Measurements from ENCODE around the gene RPH3AL. TPM values are rescaled to one million over a fixed set of nuclear protein-coding genes. Genes with fewer than 3 reads are reported as not detected.
A peak's percentile ranks its signal among the peaks of the same experiment; 100 is the strongest.

Gene RPH3AL
- total RNA-seq, 1 experiment from 2014 or later = 3.0 TPM

- Histone ChIP-seq H2BK120ac (ENCODE audit: low read depth, low read length, poor library complexity, severe bottlenecking) (no peak overlapping the region), H3K79me1 (ENCODE audit: insufficient read depth, low read depth, low read length, poor library complexity, severe bottlenecking) (no peaks in the 10 kb centered on the region), H3K18ac (ENCODE audit: insufficient read length, low read depth, low read length) (no peak overlapping the region), H2AFZ (ENCODE audit: low read length) (no peak overlapping the region), H3K14ac (ENCODE audit: insufficient read depth, low read length) (no peak overlapping the region), H3K23ac (ENCODE audit: insufficient read length, low read depth, low read length) (no peak overlapping the region), H3K4me1 (ENCODE audit: insufficient read depth, low read length) (no peaks in the 10 kb centered on the region), H2BK5ac (ENCODE audit: insufficient read length, low read length) (no peak overlapping the region), H3K4me2 (ENCODE audit: insufficient read depth, insufficient read length, low read length) (no peak overlapping the region), H3K27me3 (ENCODE audit: insufficient read depth, low read length) (no peaks in the 10 kb centered on the region), H2BK20ac (ENCODE audit: low read depth, low read length, poor library complexity, severe bottlenecking) (no peak overlapping the region), H3T11ph (ENCODE audit: low read length) (no peak overlapping the region), H3K27ac (ENCODE audit: insufficient read length, low read depth, low read length) (no peak overlapping the region), H2AK5ac (ENCODE audit: insufficient read length, low read length) (no peak overlapping the region), H3K79me2 (ENCODE audit: insufficient read depth, low read length) (no peaks in the 10 kb centered on the region), H3K4ac (ENCODE audit: low read depth, low read length) (no peak overlapping the region), H3K23me2 (ENCODE audit: insufficient read length, low read depth, low read length, poor library complexity, severe bottlenecking) (no peaks in the 10 kb centered on the region), H2BK15ac (ENCODE audit: low read depth, low read length) (no peak overlapping the region), H3K56ac (ENCODE audit: insufficient read length, low read depth, low read length) (no peak overlapping the region), H2BK12ac (ENCODE audit: insufficient read length, low read depth, low read length) (no peak overlapping the region), H4K20me1 (ENCODE audit: control insufficient read depth, insufficient read depth, insufficient read length) (no peaks in the 10 kb centered on the region), H4K8ac (replicated peaks; ENCODE audit: insufficient read length, low read depth, low read length) (no peak overlapping the region), H4K5ac (ENCODE audit: insufficient read length, low read depth, low read length) (no peak overlapping the region), H3K9ac (ENCODE audit: extremely low read depth, insufficient read length, low read length) (no peak overlapping the region), H4K91ac (ENCODE audit: insufficient read length, low read depth, low read length) (no peak overlapping the region), H3K9me3 (ENCODE audit: control insufficient read depth, low read depth, low read length) (no peaks in the 10 kb centered on the region)
- Mint-ChIP-seq H3K27me3 (ENCODE audit: low read depth) (peaks cover 4% of the 10 kb centered on the region), H3K9me3 (no peaks in the 10 kb centered on the region), H3K4me1 (peaks cover 4 to 21% of the 10 kb centered on the region in 2 experiments), H3K36me3 (ENCODE audit: insufficient read depth in 1 of 3, low read depth in 3 of 3) (no peaks in the 10 kb centered on the region), H3K4me3 (no peak overlapping the region), H3K27ac (peak overlapping the region in 2 of 3 experiments; percentile 12 to 54; a peak in 2 of 7 replicates)
- no peak for TF ChIP-seq CTCF (conservative IDR thresholded peaks at IDR 0.05)
- WGBS (ENCODE audit: extremely low coverage, insufficient read length, low lambda C conversion rate) = no CpG with 5 or more reads among the region's 18 CpGs
- DNase-seq = no peak
These were observed 63.2 kb downstream of the RPH3AL start for GRCh38 chr17:289409-289808.

All from H9 (cell line).